ENCODE results near the gene DAPK1. TPM values are rescaled to one million over a fixed set of nuclear protein-coding genes. Genes with fewer than 3 reads are reported as not detected.
A peak's percentile ranks its signal among the peaks of the same experiment; 100 is the strongest.

DAPK1 gene
- polyA plus RNA-seq, 1 of the 3 experiments (the other 2 are of a cell fraction), result 0.61 TPM

GRCh38 chr9:87557996-87558395 is 60.3 kb downstream of the DAPK1 start:
- H2AFZ ChIP-seq (ENCODE audit: low read depth), result no peak overlapping the region
- DNase-seq, result peak; percentile 54
- 4% methylated on average over 1 of the region's 1 CpG for WGBS (ENCODE audit: low lambda C conversion rate)
- no peak overlapping the region for H3K9ac ChIP-seq
- no peaks in the 10 kb centered on the region for H3K9me2 ChIP-seq
- H3K9me3 ChIP-seq, result no peaks in the 10 kb centered on the region
- H3K4me1 ChIP-seq (ENCODE audit: control insufficient read depth in 1 of 2, insufficient read depth in 2 of 2, low read depth in 1 of 2, low read length in 1 of 2), result peaks cover 0 to 18% of the 10 kb centered on the region in 2 experiments; a peak in 1 of 4 replicates
- H3K79me2 ChIP-seq (ENCODE audit: insufficient read depth), result no peaks in the 10 kb centered on the region
- H4K20me1 ChIP-seq (ENCODE audit: insufficient read depth), result no peaks in the 10 kb centered on the region
- ChIA-PET CTCF (interaction anchor here (1.2 to 1.8 kb wide), 4 partner anchors 20 to 105 kb away, joined by 3 to 7 read pairs (median 4); no protein-coding TSS in a partner anchor), POLR2A (interaction anchor here (1.1 to 1.5 kb wide), 2 partner anchors 9 to 13 kb away, joined by 3 to 4 read pairs; no protein-coding TSS in a partner anchor)
- no peak overlapping the region for H3K4me3 ChIP-seq (ENCODE audit: low read depth in 2 of 2, low read length in 1 of 2)
- H3K27me3 ChIP-seq (ENCODE audit: insufficient read depth), result no peaks in the 10 kb centered on the region
- no peak overlapping the region for H3K27ac ChIP-seq (ENCODE audit: low read depth in 2 of 2, low read length in 1 of 2)
- H3K36me3 ChIP-seq (replicated peaks in 1 of 2; ENCODE audit: control insufficient read depth in 1 of 2, insufficient read depth in 2 of 2, low read length in 1 of 2), result no peaks in the 10 kb centered on the region
- H3K4me2 ChIP-seq, result no peak overlapping the region
- TF ChIP-seq TCF12 (IDR thresholded peaks at IDR 0.05), result 0 out of 2 replicates have a peak, but pooled peaks have one; percentile 7
- no peak for TF ChIP-seq USF1 (IDR thresholded peaks at IDR 0.05; ENCODE audit: borderline replicate concordance, low read depth)
- peak; percentile 71; the same call in 1 of the 2 replicates for TF ChIP-seq MXI1 (IDR thresholded peaks at IDR 0.05; ENCODE audit: low read depth, low read length)
- peak in 1 of 2 experiments; percentile 32; a peak in 1 of 4 replicates for TF ChIP-seq EP300 (IDR thresholded peaks at IDR 0.05; ENCODE audit: borderline replicate concordance in 1 of 2, low read depth in 1 of 2, low read length in 1 of 2)
- no peak for TF ChIP-seq JUND (IDR thresholded peaks at IDR 0.05)
- no peak for TF ChIP-seq GABPA (IDR thresholded peaks at IDR 0.05; ENCODE audit: low read depth)
- no peak for TF ChIP-seq FOXM1 (IDR thresholded peaks at IDR 0.05; ENCODE audit: low read depth)
- no peak for TF ChIP-seq SMC3 (IDR thresholded peaks at IDR 0.05; ENCODE audit: low read depth, low read length)
- TF ChIP-seq RFX5 (IDR thresholded peaks at IDR 0.05; ENCODE audit: low read length), result no peak
- TF ChIP-seq USF2 (IDR thresholded peaks at IDR 0.05; ENCODE audit: borderline replicate concordance, low read depth, low read length), result no peak
- no peak for TF ChIP-seq RAD21 (IDR thresholded peaks at IDR 0.05; ENCODE audit: low read length)
- no peak for TF ChIP-seq FOSL2 (IDR thresholded peaks at IDR 0.05; ENCODE audit: borderline replicate concordance, low read depth)
- TF ChIP-seq NFIC (IDR thresholded peaks at IDR 0.05; ENCODE audit: borderline replicate concordance), result no peak
- TF ChIP-seq MEF2A (IDR thresholded peaks at IDR 0.05; ENCODE audit: borderline replicate concordance, low read depth), result no peak
- no peak for TF ChIP-seq PBX3 (IDR thresholded peaks at IDR 0.05)
- no peak for TF ChIP-seq CTCF (IDR thresholded peaks at IDR 0.05)
- peak; percentile 43; the same call in 1 of the 2 replicates for TF ChIP-seq RCOR1 (IDR thresholded peaks at IDR 0.05; ENCODE audit: low read length)
- H3F3A ChIP-seq (replicated peaks; ENCODE audit: insufficient read depth), result no peaks in the 10 kb centered on the region

All from SK-N-SH (cell line).